Nephron (organoid): Measurements from ENCODE around the gene OXT.
"Not testable (repeated sequence)": the region's sequence is repeated elsewhere in the genome, so short reads cannot be mapped to it uniquely, and the experiment has no call there.

Experiments used
- H3K27ac Mint-ChIP-seq, 3 experiments: 2 replicates each; pipeline ENCODE4 v1.8.0; 2020; ENCODE audit warnings: mixed read lengths in 3 of 3, mild to moderate bottlenecking in 2 of 3, moderate library complexity in 1 of 3
- H3K27me3 Mint-ChIP-seq: 2 replicates; pipeline ENCODE4 v1.8.0; 2021; ENCODE audit warnings: low read depth, mild to moderate bottlenecking, moderate library complexity, mixed read lengths
- H3K36me3 Mint-ChIP-seq: 2 replicates; pipeline ENCODE4 v1.8.0; 2020; ENCODE audit warnings: low read depth, mixed read lengths
- H3K4me1 Mint-ChIP-seq: 2 replicates; pipeline ENCODE4 v1.8.0; 2020; ENCODE audit warnings: mixed read lengths
- H3K4me3 Mint-ChIP-seq, 3 experiments: 2 replicates each; pipeline ENCODE4 v1.8.0; 2020; ENCODE audit warnings: mild to moderate bottlenecking in 3 of 3, mixed read lengths in 3 of 3, moderate library complexity in 2 of 3
- H3K9me3 Mint-ChIP-seq: 2 replicates; pipeline ENCODE4 v1.8.0; 2020; ENCODE audit warnings: mixed read lengths
- CTCF ChIP-seq, 3 experiments: fragments of 200-600 bp; sonication (generic); IDR thresholded peaks; one replicate each; pipeline ENCODE4 v1.5.0; 2021; ENCODE audit warnings: antibody characterized with exemption in 3 of 3; ENCODE audit not compliant: unreplicated experiment in 3 of 3

OXT gene

GRCh38 chr20:3071610-3072529, at the start of gene OXT:
Gene OXT, plus strand, starts transcription at chr20:3071620. Its CDS starts 36 bp downstream, at chr20:3071656.
- no peaks in the 10 kb centered on the region for H3K9me3 Mint-ChIP-seq
- H3K27me3 Mint-ChIP-seq = peaks cover 59% of the 10 kb centered on the region
- no peaks in the 10 kb centered on the region for H3K4me1 Mint-ChIP-seq
- no peak within 1 kb of the TSS for H3K27ac Mint-ChIP-seq
- TF ChIP-seq CTCF (IDR thresholded peaks at IDR 0.05; ENCODE audit: unreplicated experiment in 3 of 3) = no peak
- H3K36me3 Mint-ChIP-seq = no peaks in the 10 kb centered on the region
- H3K4me3 Mint-ChIP-seq = peak within 1 kb of the TSS; percentile 68 to 74 (median 73)

DNA sequence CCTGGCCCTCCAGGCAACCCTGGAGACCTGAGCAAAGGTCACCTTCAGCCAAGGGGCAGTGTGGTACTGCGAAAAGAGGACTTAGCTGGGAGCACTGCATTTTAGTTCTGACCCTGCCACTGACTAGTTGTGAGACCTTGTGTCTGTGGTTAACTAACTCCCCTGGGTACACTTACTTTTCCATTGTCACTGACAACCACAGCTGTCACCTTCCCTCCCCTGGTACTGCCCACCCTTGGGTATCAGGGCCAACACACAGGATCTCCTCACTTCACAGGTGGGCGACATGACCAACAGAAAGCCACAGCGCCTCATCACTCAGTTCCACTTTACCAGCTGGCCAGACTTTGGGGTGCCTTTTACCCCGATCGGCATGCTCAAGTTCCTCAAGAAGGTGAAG, 49.6 kb upstream of the OXT start:
- Mint-ChIP-seq H3K36me3 (peaks cover 77% of the 10 kb centered on the region), H3K4me1 (no peaks in the 10 kb centered on the region), H3K27ac (no peak overlapping the region), H3K27me3 (no peaks in the 10 kb centered on the region), H3K9me3 (peaks cover 8% of the 10 kb centered on the region), H3K4me3 (no peak overlapping the region)
- no peak for TF ChIP-seq CTCF (IDR thresholded peaks at IDR 0.05; ENCODE audit: unreplicated experiment in 3 of 3)

- not testable (repeated sequence) for H3K4me3 Mint-ChIP-seq, H3K27me3 Mint-ChIP-seq, H3K9me3 Mint-ChIP-seq, H3K4me1 Mint-ChIP-seq
- Mint-ChIP-seq H3K36me3 (peaks cover 75% of the 10 kb centered on the region), H3K27ac (peak overlapping the region; percentile 62 to 91 (median 77))
Observed at GRCh38 chr20:3022559-3023490, 48.6 kb upstream of the OXT start.

DNA sequence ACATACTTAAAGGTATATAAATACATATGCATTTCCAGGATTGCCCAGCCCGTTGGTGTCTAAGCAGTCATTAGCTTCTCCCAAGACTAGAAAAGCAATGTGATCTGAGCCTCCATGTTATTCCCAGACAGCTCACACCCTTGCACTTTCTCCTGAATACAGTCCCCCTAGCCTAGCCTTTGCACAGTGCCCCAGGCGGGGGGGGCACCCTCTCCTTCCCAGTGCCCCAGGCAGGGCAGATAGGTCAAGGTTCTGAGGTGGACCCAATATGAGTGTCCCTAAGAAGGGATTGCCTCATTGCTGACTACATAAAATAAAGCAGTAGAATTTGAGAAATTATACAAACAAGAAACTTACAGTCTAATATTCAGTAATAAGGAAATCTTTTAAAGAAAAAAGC, 43.4 kb upstream of the OXT start:
- no peaks in the 10 kb centered on the region for H3K27me3 Mint-ChIP-seq

GRCh38 chr20:3031524-3032147, 39.8 kb upstream of the OXT start:
- Mint-ChIP-seq H3K4me1 (no peaks in the 10 kb centered on the region), H3K4me3 (no peak overlapping the region), H3K36me3 (peaks cover 47% of the 10 kb centered on the region), H3K27ac (no peak overlapping the region), H3K27me3 (no peaks in the 10 kb centered on the region), H3K9me3 (no peaks in the 10 kb centered on the region)
- no peak for TF ChIP-seq CTCF (IDR thresholded peaks at IDR 0.05; ENCODE audit: unreplicated experiment in 3 of 3)

More for the DNA sequence above, 43.4 kb upstream of the OXT start:
- Mint-ChIP-seq H3K9me3 (no peaks in the 10 kb centered on the region), H3K27ac (no peak overlapping the region), H3K36me3 (peaks cover 48% of the 10 kb centered on the region), H3K4me3 (no peak overlapping the region), H3K4me1 (no peaks in the 10 kb centered on the region)
- TF ChIP-seq CTCF (IDR thresholded peaks at IDR 0.05; ENCODE audit: unreplicated experiment in 3 of 3) = no peak

DNA sequence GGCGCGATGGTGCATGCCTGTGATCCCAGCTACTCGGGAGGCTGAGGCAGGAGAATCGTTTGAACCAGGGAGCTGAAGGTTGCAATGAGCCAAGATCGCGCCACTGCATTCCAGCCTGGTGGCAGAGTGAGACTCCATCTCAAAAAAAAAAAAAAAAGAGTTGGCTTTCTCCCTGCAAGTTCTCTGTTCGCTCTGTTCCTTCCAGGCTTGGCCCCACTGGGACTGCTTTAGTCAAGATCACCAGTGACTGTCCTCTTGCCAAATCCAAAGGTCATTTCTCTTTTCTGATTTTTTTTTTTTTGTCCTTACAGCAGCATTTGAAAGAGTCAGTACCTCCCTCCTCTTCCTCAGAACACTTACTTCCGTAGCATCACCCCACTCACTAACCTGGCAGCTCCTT, 38.8 kb upstream of the OXT start:
- Mint-ChIP-seq H3K36me3 (peaks cover 39% of the 10 kb centered on the region), H3K9me3 (no peaks in the 10 kb centered on the region), H3K4me1 (no peaks in the 10 kb centered on the region), H3K4me3 (no peak overlapping the region), H3K27ac (no peak overlapping the region), H3K27me3 (no peaks in the 10 kb centered on the region)
- no peak for TF ChIP-seq CTCF (IDR thresholded peaks at IDR 0.05; ENCODE audit: unreplicated experiment in 3 of 3)
